ENCODE data around the gene GPLD1.

The GPLD1 gene

GRCh38 chr6:24501374-24501773 lies 12.0 kb upstream of the GPLD1 start:
- DNase-seq, result no peak

DNA sequence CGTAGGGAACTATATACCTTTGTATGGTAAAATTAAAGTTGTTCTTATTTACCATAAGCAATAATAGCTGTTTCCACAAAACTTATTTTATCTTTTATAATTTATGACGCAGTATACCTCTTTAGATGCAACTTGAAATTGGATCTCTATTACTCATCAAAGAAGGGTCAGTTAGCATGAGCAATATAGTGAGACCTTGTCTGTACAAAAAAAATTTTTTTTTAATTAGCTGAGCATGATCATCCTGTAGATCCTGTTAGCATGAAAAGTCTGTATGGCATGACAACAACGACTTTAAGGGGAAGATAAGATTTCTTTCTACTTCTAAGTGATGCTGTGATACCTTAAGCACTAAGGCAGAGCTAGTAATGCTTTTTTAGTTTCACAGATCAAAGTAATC lies 11.3 kb upstream of the GPLD1 start:
- DNase-seq, result no peak

- no peak for DNase-seq
These were observed 8.0 kb upstream of the GPLD1 start for GRCh38 chr6:24497254-24497970.

DNA sequence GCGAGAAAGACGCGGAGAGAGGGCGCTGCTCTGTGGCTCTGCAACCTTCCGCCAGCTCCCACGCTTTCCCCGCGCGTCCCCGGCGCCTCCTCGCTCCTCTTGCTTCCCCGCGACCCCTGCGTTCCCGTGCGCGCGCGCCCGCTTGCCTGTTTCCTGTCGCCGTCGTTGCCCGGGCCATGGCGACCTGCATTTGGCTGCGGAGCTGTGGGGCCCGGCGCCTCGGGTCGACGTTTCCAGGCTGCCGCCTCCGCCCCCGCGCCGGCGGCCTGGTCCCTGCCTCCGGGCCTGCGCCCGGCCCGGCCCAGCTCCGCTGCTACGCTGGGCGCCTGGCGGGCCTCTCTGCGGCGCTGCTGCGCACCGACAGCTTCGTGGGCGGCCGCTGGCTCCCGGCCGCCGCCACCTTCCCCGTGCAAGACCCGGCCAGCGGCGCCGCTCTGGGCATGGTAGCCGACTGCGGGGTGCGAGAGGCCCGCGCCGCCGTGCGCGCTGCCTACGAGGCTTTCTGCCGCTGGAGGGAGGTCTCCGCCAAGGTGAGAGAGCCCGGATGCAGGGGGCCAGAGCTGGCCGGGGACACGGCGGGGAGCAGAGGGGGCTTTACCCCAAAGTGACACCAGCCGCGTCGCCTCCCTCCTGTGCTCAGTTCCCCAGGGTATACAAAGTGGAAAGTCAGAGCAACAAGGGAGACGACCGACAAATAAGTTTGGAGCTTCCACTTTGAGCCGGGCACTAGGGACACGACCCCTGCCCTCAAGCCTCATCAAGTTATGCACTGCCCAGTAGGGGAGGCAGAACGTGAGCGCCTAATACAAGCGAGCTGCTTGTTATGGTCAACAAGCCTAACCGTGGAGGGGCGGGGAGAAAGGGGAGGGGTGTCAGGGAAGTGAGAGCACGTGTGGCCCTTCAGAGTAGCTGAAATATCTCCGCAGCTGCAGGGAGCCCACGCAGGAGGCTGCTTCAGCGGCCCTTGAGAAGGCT lies 5.7 kb upstream of the GPLD1 start, which contains the start of gene ALDH5A1:
ALDH5A1 (plus strand) TSS at position 149 of the 975 bp plus-strand sequence; CDS start at position 177, 28 bp downstream.
- DNase-seq, result peak; percentile 68 to 93 (median 86)

DNA sequence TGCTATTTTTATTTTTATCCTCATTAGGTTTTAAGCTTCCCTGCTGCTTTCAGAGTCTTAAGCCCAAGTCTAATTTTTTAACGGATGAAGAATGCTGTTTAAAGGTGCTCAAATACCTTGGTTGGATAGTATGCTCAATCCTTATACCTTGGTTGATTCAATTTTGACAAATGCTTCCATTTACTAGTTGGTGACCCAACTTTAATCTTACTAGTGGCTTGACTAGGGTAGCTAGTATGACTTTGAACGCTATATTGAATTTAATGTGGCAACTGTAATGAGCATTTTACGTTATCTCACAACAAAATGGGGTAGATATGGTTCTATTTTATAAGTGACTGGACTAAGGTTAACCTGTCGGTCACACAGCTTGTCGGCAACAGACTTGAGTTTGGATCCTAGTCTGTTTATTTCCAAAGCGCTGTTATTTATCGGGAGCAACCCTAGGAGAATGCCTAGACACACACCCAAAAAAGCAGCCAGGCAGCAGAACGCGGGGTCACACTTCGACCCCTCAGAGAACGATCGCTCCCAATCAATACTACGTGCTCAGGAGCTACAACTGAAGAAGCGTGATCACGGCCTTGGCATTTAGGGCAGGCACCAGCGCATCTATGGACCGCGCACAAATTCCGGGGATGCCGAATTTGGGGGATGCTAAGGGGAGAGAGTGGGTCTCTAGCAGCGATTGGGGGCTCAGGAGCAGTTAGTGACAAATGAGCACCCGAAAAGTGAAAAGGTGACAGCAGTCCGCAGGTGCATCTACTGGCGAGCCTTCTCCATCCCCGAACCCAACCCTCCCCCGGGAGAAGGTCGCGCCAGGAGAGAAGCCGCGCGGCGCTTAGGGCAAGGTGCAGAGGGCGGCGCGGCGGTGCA lies 4.8 kb upstream of the GPLD1 start:
- no peak for DNase-seq

DNA sequence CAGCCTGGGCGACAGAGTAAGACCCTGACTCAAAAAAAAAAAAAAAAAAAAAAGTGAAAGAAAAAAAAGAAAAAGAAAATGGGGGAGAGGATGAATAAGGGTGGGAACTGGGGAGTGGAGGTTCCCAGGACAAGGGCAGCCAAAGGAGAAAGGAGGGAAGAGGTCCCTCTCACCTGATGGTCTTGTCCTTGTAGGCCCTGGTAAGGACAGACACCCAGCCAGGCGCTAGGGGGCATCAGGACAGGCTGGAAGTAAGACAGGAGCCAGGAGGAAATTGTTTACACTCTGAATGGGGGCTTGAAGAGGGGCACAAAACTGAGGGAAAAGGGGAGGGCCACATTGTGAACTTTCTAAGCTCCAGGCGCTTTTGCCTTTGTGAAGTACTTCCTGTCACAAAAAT lies 3.1 kb upstream of the GPLD1 start:
- no peak for DNase-seq

GRCh38 chr6:24490948-24491347 lies 1.6 kb upstream of the GPLD1 start:
- DNase-seq, result no peak

GRCh38 chr6:24489881-24490280 lies 503 bp upstream of the GPLD1 start:
- DNase-seq, result no peak

DNA sequence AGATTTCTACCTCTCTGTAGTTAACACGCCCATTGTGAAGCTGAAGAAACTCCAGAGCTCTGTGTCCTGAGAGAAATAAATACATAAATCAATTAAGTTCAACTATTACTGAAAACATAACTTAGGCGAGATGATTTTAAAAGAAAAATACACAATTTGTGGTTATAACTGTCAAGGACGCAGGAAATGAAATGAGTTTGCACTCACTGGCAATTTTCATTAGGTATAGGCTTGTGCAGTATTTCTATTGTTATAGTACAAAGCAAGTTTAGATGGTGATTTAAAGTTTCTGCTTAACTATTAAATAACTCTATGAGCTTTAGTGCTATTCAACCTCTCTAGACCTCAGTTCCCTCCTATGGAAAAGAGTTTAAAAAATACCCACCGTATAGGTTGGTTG lies 3.3 kb downstream of the GPLD1 start:
- no peak for DNase-seq

DNA sequence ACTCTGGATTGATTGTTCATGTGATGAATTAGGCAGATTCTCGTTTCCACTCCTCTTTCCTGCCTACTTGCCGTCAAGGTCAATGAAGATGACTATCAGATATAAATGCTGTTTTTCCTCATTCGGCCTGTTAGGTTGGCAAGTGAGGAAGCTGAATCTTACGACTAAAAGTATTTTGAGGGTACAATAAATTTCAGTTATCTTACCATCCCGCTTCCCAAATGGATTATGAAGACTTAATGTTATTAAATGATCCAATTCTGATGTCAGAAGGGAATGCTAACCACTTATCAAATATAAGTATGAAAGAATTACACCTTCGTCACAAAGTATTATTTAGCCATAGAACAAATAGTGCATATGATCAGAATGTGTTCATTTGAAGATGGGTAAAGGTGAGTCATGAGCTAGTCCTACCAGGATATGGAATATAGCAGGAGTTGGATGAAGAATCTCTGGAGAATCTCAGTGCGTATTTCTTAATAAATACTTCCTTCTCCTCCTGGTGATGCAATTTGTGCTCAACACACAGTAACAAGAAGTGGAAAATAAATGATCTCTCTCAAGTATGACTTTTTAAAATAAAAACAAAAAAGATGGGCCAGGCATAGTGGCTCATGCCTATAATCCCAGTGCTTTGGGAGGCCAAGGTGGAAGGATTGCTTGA lies 4.6 kb downstream of the GPLD1 start:
- DNase-seq, result no peak

DNA sequence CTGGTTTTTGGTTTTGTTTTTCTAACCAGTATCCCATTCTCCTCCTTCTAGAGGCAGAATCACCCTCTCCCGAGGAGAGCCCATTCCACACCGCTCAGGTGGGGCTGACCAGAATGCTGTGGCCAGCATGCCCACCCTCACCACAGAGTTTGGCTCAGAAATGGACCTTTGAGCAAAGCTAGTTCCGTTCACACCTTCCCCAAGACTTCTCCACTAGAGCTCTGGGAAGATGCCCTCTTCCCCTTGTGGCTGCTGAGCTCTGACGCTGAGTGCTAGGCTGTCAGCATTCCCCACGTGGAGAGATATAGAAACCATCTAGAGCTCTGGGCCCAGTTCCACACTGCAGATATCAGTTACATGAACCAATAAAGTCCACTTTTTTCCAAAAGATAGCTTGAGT lies 7.9 kb downstream of the GPLD1 start:
- DNase-seq, result no peak

DNA sequence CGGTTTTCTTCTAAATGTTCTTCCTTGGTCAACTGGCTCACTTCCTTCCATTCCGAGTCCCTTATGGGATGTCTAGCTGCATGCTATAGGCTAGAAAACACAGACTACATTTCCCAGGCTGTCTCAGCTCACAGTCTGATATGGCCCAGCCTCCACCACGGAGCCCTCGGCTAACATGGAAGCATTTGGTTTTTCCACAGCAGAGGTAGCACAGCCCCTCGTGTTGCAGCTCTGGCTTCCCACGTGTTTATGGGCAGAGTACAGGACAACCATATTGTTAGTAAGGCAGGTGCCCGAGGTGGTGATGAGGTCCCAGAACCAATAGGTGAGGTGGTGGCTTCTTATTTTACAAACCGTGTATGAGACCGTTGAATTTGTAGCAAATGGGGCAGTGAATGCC lies 8.7 kb downstream of the GPLD1 start:
- no peak for DNase-seq

- no peak for DNase-seq
These were observed 10.5 kb downstream of the GPLD1 start for GRCh38 chr6:24478903-24479302.

- no peak for DNase-seq
These were observed 12.3 kb downstream of the GPLD1 start for GRCh38 chr6:24477070-24477469.

DNA sequence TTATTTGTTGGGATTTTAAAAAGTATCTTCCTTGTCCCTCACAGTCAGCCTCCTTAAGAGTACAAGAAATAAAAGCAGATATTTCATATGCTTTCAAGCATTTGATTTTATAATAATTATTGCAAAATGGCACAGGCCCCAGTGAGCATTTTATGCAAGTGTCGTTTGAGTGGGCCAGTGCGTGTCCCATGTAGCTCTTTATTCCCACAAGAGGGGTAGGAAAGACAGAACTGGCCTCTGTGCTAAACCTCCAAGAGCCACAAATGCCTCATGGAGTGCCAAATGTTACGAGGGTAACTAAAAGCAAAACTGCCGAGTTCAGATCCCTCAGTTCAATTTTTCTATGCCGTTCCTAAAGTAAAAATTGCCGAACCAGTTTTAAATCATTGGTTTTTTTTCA lies 12.7 kb downstream of the GPLD1 start:
- no peak for DNase-seq

GRCh38 chr6:24472181-24472580 lies 17.2 kb downstream of the GPLD1 start:
- no peak for DNase-seq

- no peak for DNase-seq
These were observed 19.6 kb downstream of the GPLD1 start for GRCh38 chr6:24469811-24470210.

DNA sequence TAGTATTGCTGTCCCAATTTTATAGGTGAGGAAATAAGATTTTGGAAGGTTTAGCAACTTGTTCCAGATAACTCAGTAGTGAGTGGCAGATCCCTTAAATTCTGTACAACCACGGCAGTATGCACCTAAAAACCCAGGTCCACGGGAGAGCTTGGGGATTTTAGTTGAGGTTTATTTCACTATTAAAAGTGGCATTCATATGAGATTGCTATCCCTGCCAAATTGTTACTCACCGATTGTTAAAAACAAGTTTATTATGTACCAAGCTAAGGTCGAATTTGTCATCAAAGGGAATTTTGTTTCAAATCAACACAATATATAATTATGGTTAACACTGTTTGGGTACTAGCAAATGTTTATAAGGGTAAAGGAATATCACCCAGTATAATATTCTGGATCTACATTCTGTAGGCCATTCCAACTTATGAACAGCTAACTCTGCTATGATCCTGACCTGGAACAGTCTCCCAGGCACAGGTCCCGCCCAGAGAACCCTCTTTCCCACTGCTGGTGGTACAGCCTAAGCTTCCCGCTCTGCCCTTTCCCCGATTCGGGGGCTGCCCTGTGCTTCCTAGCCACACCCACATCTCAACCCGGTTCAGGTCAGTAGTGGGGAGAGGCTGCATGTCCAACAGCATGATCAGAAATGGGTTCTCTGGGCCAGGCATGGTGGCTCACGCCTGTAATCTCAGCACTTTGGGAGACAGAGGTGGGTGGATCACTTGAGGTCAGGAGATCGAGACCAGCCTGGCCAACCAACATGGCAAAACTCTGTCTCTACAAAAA lies 24.9 kb downstream of the GPLD1 start:
- DNase-seq, result no peak

GRCh38 chr6:24460966-24461365 lies 28.4 kb downstream of the GPLD1 start:
- no peak for DNase-seq

GRCh38 chr6:24458941-24459340 lies 30.4 kb downstream of the GPLD1 start:
- DNase-seq, result no peak

DNA sequence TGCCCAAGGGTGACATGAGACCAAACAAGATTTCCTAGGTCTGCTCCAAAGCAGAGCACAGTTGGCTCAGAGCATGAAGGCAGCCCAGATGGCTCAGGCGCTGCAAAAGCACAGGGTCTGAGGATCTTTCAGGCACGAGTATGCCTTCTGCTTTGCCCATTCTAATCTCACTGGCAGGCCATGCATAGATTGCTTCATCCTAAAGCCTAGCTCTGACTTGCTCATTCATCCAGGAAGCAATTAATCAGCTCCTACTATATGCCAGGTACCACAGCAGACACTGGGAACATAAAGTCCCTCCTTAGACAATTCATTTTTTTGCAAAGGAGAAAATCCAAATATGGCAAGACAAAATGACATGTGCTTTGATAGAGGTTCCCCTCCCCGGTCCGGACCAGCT lies 31.2 kb downstream of the GPLD1 start:
- no peak for DNase-seq

GRCh38 chr6:24455061-24455460 lies 34.3 kb downstream of the GPLD1 start:
- no peak for DNase-seq

All from NCI-H1417 (cell line).